HG02852 (cell line): ENCODE data around the gene RFTN2.
"Not testable (repeated sequence)": the region's sequence is repeated elsewhere in the genome, so short reads cannot be mapped to it uniquely, and the experiment has no call there.

ENCODE experiments used
- ATAC-seq: cut with Tn5 transposase; IDR thresholded peaks from one replicate; pipeline ENCODE4 v1.9.1; 2021; ENCODE audit warnings: mild to moderate bottlenecking, moderate library complexity; ENCODE audit not compliant: unreplicated experiment

The RFTN2 gene

GRCh38 chr2:197555467-197555866 is 119.9 kb downstream of the RFTN2 start:
- no peak for ATAC-seq

GRCh38 chr2:197551260-197551659 is 124.1 kb downstream of the RFTN2 start:
- ATAC-seq, result not testable (repeated sequence)

- ATAC-seq, result no peak
Observed at GRCh38 chr2:197548582-197548981, 126.8 kb downstream of the RFTN2 start.

GRCh38 chr2:197547163-197547900 is 128.1 kb downstream of the RFTN2 start:
- ATAC-seq, result no peak

- ATAC-seq, result no peak
Observed at GRCh38 chr2:197543206-197543605, 132.2 kb downstream of the RFTN2 start.

GRCh38 chr2:197539734-197540133 is 135.7 kb downstream of the RFTN2 start:
- no peak for ATAC-seq

- ATAC-seq, result no peak
Observed at GRCh38 chr2:197538412-197538811, 137.0 kb downstream of the RFTN2 start.
